Thoracic aorta (tissue), 2 donors: ENCODE measurements around the gene YY1AP1. TPM values are rescaled to one million over a fixed set of nuclear protein-coding genes. Genes with fewer than 3 reads are reported as not detected.
A peak's percentile ranks its signal among the peaks of the same experiment; 100 is the strongest.
"Not testable (repeated sequence)": the region's sequence is repeated elsewhere in the genome, so short reads cannot be mapped to it uniquely, and the experiment has no call there.

ENCODE experiments used
- ATAC-seq: fragments of 150-250 bp; one replicate; pipeline ENCODE4 v1.8.0; 2017; ENCODE audit warnings: low read depth; ENCODE audit not compliant: insufficient number of reproducible peaks, low FRiP score
- DNase-seq: peaks from one replicate; pipeline ENCODE4 v3.0.0-alpha.2; 2020; ENCODE audit warnings: low spot score
- H3K27ac ChIP-seq, 2 donors: fragments of 200-600 bp; sonication (generic); 1 replicate in 1 of 2; 2 replicates in 1 of 2; pipeline ENCODE4 v1.5.1; 2016; ENCODE audit warnings: mild to moderate bottlenecking in 2 of 2, moderate library complexity in 2 of 2
- H3K27me3 ChIP-seq: fragments of 200-600 bp; sonication (generic); replicated peaks from 2 replicates; pipeline ENCODE4 v1.6.0; 2016; ENCODE audit warnings: mild to moderate bottlenecking; ENCODE audit not compliant: insufficient read depth
- H3K36me3 ChIP-seq: fragments of 200-600 bp; sonication (generic); one replicate; pipeline ENCODE4 v1.5.1; 2016
- H3K4me1 ChIP-seq, 2 donors: fragments of 200-600 bp; sonication (generic); 1 replicate in 1 of 2; 2 replicates in 1 of 2; pipeline versions ENCODE4 v1.5.1 to v1.6.0; 2016; ENCODE audit warnings: low read depth in 2 of 2, mild to moderate bottlenecking in 1 of 2; ENCODE audit not compliant: control insufficient read depth in 1 of 2
- H3K4me3 ChIP-seq: fragments of 200-600 bp; sonication (generic); 2 replicates; pipeline ENCODE4 v1.5.1; 2016; ENCODE audit warnings: mild to moderate bottlenecking
- H3K9me3 ChIP-seq: fragments of 200-600 bp; sonication (generic); 2 replicates; pipeline ENCODE4 v1.5.1; 2016
- total RNA-seq, 2 donors: library from RNA; depleted of rRNA; stranded (reverse); fragments of >200 nt; gene quantifications; one replicate each; pipeline versions ENCODE4 v1.1.0 to v1.2.3, GENCODE V29; 2016
- TF ChIP-seq, protein P1 (sequence below): fragments of 200-600 bp; sonication (generic); IDR thresholded peaks from one replicate; pipeline ENCODE4 v1.5.1; 2019; ENCODE audit warnings: antibody characterized with exemption

YY1AP1 gene, protein sequence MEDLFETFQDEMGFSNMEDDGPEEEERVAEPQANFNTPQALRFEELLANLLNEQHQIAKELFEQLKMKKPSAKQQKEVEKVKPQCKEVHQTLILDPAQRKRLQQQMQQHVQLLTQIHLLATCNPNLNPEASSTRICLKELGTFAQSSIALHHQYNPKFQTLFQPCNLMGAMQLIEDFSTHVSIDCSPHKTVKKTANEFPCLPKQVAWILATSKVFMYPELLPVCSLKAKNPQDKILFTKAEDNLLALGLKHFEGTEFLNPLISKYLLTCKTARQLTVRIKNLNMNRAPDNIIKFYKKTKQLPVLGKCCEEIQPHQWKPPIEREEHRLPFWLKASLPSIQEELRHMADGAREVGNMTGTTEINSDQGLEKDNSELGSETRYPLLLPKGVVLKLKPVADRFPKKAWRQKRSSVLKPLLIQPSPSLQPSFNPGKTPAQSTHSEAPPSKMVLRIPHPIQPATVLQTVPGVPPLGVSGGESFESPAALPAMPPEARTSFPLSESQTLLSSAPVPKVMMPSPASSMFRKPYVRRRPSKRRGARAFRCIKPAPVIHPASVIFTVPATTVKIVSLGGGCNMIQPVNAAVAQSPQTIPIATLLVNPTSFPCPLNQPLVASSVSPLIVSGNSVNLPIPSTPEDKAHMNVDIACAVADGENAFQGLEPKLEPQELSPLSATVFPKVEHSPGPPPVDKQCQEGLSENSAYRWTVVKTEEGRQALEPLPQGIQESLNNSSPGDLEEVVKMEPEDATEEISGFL
- 100 to 1,000 TPM; 156 to 197 TPM for total RNA-seq

DNA sequence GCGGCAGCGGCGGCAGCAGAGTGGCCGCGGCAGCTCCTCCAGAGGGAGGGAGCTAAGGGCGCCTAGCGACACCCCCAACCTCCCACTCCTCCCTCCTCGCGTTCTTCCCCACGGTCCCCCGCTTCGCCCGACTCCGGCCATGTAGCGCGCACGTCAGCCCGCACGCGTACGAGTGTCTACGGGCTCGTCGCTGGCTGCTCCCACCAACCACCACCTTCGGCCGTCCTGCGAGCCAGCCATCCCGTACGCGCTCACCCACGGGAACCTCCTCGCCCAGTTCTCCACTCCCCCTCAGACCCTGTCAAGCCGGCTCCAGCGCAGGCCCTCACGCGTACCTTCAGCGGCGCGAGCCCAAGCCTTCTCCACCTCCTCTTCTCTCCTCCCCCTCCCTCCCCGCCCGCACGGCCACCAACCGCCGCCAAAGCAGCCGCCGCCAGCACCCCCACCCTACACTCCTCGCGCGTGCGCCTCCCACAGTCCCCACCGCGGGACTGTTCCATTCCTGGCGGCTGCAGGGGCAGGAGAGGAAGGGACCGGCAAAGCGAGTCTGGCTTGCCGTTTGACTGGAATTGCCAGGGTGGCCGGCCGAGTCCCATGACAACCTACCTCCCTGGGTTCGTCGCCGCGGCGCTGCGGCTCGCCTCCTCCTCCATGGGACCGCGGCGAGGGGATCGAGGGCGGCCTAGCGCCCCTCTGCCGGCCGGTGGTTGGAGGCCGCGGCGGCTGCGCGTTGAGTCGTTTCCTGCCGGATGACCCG is at the start of gene YY1AP1:
Gene YY1AP1, minus strand, starts transcription at position 451 of the 757 bp plus-strand sequence. CDS start 8,338 bp downstream, outside the sequence.
- TF ChIP-seq, protein P1, sequence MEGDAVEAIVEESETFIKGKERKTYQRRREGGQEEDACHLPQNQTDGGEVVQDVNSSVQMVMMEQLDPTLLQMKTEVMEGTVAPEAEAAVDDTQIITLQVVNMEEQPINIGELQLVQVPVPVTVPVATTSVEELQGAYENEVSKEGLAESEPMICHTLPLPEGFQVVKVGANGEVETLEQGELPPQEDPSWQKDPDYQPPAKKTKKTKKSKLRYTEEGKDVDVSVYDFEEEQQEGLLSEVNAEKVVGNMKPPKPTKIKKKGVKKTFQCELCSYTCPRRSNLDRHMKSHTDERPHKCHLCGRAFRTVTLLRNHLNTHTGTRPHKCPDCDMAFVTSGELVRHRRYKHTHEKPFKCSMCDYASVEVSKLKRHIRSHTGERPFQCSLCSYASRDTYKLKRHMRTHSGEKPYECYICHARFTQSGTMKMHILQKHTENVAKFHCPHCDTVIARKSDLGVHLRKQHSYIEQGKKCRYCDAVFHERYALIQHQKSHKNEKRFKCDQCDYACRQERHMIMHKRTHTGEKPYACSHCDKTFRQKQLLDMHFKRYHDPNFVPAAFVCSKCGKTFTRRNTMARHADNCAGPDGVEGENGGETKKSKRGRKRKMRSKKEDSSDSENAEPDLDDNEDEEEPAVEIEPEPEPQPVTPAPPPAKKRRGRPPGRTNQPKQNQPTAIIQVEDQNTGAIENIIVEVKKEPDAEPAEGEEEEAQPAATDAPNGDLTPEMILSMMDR, result peak; percentile 35
- peak; percentile 88 for ATAC-seq
- Histone ChIP-seq H3K4me3 (peak within 1 kb of the TSS; percentile 92), H3K9me3 (no peaks in the 10 kb centered on the region), H3K27ac (peak within 1 kb of the TSS; percentile 97 to 99), H3K27me3 (no peaks in the 10 kb centered on the region), H3K4me1 (peaks cover 24 to 46% of the 10 kb centered on the region in 2 donors), H3K36me3 (no peaks in the 10 kb centered on the region)
- DNase-seq, result peak; percentile 71

DNA sequence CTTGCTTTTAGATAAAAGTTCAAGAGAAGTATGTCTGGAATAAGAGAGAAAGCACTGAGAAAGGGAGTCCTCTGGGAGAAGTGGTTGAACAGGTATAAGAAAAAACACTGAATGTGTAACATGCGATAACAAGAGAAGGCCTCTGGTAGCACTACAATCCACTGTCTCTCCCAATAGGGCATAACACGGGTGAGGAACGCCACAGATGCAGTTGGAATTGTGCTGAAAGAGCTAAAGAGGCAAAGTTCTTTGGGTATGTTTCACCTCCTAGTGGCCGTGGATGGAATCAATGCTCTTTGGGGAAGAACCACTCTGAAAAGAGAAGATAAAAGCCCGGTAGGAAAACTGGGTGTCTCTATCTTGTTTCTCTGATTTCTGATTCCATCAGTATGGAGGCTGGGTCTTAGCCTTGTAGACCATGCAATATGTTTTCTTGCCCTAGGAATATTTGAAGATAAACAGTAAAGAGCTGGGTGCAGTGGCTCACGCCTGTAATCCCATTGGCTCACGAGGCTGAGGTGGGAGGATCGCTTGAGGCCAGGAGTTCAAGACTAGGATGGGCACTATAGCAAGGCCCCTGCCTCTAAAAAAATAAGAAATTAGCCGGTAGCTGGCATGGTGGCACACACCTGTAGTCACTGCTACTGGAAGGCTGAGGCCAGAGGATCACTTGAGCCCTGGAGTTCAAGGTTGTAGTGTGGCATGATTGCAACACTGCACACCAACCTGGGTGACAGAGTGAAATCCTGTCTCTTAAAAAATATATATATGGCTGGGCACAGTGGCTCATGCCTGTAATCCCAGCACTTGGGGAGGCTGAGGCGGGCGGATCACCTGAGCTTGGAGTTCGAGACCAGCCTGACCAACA is 40.7 kb upstream of the YY1AP1 start:
- Histone ChIP-seq H3K4me3 (no peak overlapping the region), H3K36me3 (peaks cover 8% of the 10 kb centered on the region), H3K27me3 (no peaks in the 10 kb centered on the region), H3K27ac (no peak overlapping the region), H3K4me1 (peaks cover 4 to 6% of the 10 kb centered on the region in 2 donors), H3K9me3 (no peaks in the 10 kb centered on the region)
- DNase-seq, result peak; percentile 9
- ATAC-seq, result no peak
- TF ChIP-seq, protein P1, result peak; percentile 61

DNA sequence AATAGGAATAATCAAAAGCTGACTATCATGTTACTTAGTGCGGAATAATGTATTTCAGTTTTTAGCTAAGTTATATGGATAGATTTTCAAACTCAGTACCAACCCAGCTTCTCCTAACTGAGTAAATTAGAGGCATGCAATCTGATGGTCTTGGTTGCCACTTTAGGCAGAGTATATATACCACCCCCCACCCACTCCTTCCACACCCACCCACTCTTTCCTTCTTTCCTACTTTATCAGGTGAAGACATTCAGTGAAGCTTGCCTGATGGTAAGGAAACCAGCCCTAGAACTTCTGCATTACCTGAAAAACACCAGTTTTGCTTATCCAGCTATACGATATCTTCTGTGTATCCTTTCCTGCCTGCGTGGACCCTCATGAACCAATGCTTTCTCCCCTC is 36.6 kb upstream of the YY1AP1 start:
- ATAC-seq (no peak), DNase-seq (no peak)
- TF ChIP-seq, protein P1, result no peak
- H3K27me3 ChIP-seq, result no peaks in the 10 kb centered on the region
- H3K4me1 ChIP-seq, result peaks cover 0 to under 1% of the 10 kb centered on the region in 2 donors
- no peak overlapping the region for H3K27ac ChIP-seq
- no peaks in the 10 kb centered on the region for H3K9me3 ChIP-seq
- no peak overlapping the region for H3K4me3 ChIP-seq
- peaks cover 8% of the 10 kb centered on the region for H3K36me3 ChIP-seq

DNA sequence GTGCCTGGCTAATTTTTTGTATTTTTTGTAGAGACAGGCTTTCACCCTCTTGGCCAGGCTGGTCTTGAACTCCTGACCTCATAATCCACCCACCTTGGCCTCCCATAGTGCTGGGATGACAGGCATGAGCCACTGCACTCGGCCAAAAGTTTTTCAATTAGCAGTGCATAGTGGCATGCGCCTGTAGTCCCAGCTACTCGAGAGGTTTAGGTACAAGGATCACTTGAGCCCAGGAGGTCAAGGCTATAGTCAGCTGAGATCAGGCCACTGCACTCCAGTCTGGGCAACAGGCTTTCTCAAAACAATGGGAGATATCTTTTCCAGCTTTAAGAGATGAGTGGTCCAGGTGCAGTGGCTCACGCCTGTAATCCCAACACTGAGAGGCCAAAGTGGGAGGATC is 31.1 kb upstream of the YY1AP1 start:
- peaks cover 6% of the 10 kb centered on the region for H3K36me3 ChIP-seq
- H3K9me3 ChIP-seq, result no peaks in the 10 kb centered on the region
- H3K4me3 ChIP-seq, result no peak overlapping the region
- no peaks in the 10 kb centered on the region for H3K4me1 ChIP-seq
- ATAC-seq, result no peak
- H3K27ac ChIP-seq, result no peak overlapping the region
- DNase-seq, result no peak
- H3K27me3 ChIP-seq, result no peaks in the 10 kb centered on the region
- TF ChIP-seq, protein P1, result no peak

DNA sequence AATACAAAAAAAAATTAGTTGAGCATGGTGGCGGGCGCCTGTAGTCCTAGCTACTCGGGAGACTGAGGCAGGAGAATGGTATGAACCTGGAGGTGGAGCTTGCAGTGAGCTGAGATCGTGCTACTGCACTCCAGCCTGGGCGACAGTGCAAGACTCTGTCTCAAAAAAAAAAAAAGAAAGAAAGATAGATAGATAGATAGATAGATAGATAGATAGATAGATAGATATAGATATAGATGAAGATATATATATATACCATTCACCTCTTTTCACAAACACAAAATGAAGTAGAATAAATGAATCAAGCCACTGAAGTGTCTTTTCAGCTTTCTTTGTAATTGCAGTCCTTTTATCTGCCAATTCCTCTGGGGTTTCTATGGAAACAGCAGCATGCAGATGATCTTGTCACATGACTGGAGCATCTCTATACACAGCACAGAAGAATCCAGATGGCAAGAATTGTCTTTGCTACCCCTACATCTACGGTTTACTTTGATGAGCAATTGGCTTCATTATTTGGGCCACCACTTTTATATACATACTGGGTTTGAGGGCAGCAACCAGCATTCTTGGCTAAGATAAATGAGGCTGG is 30.0 kb upstream of the YY1AP1 start:
- ATAC-seq, H3K9me3 ChIP-seq, DNase-seq, H3K36me3 ChIP-seq, H3K27ac ChIP-seq, H3K27me3 ChIP-seq, H3K4me1 ChIP-seq, H3K4me3 ChIP-seq: not testable (repeated sequence)
